Endothelial cell of umbilical vein (primary cell): ENCODE results near the gene SRP14. TPM values are rescaled to one million over a fixed set of nuclear protein-coding genes. Genes with fewer than 3 reads are reported as not detected.

Source experiments
- BruUV-seq: library from RNA; stranded (reverse); fragments of 400-500 nt; replicated peaks from 2 replicates; lab custom pipeline; 2021; lab: Mats Ljungman, UMichigan
- CTCF ChIA-PET: fragments of 300-600, 350-600 bp; sonication (Branson Sonifier 250); formaldehyde crosslinking; loops from one replicate; lab custom pipeline; 2021; ENCODE audit warnings: antibody characterized with exemption, inconsistent platforms; lab: Charles Lee
- POLR2A ChIA-PET: fragments of 300-600, 350-600 bp; sonication (Branson Sonifier 250); formaldehyde crosslinking; loops from one replicate; lab custom pipeline; 2021; ENCODE audit warnings: antibody characterized with exemption, inconsistent platforms; lab: Charles Lee
- DNase-seq: peaks from one replicate; pipeline ENCODE4 v3.0.0-alpha.2; 2011; ENCODE audit warnings: low read depth, low spot score
- FAIRE-seq: peaks from 2 replicates; lab custom pipeline; 2011; peaks lifted over from hg19 to GRCh38; lab: Jason Lieb, UNC
- H2AFZ ChIP-seq: 2 replicates; pipeline ENCODE4 v1.6.0; 2012; ENCODE audit warnings: low read depth, low read length, control low read depth, inconsistent platforms
- H3K27ac ChIP-seq: 2 replicates; pipeline ENCODE4 v1.5.1; 2011; ENCODE audit warnings: low read depth, mild to moderate bottlenecking, control low read depth, low read length, moderate library complexity; ENCODE audit not compliant: insufficient read depth
- H3K27me3 ChIP-seq, 2 experiments: 2 replicates each; pipeline versions ENCODE4 v1.6.0 to v1.6.1; 2011; ENCODE audit warnings: low read length in 2 of 2, mixed read lengths in 1 of 2; ENCODE audit not compliant: control insufficient read depth in 2 of 2, insufficient read depth in 2 of 2
- H3K36me3 ChIP-seq, 2 experiments: 2 replicates in 1 of 2; 3 replicates in 1 of 2; pipeline ENCODE4 v1.5.1; 2011; ENCODE audit warnings: low read length in 2 of 2, mild to moderate bottlenecking in 1 of 2, moderate library complexity in 1 of 2; ENCODE audit not compliant: control insufficient read depth in 2 of 2, insufficient read depth in 2 of 2; ENCODE audit errors: extremely low read depth in 1 of 2
- H3K4me1 ChIP-seq: 3 replicates; pipeline ENCODE4 v1.5.1; 2011; ENCODE audit warnings: mild to moderate bottlenecking, low read length; ENCODE audit not compliant: control insufficient read depth, insufficient read depth; ENCODE audit errors: extremely low read depth
- H3K4me2 ChIP-seq: 2 replicates; pipeline ENCODE4 v1.6.1; 2011; ENCODE audit warnings: low read length, control low read depth, mixed read lengths; ENCODE audit not compliant: insufficient read depth
- H3K4me3 ChIP-seq, 3 experiments: fragments of 200-600 bp in 1 of 3; sonication (generic), shearing (Covaris generic) in 1 of 3; replicated peaks in 1 of 3; 2 replicates each; pipeline ENCODE4 v1.5.1; 2011 to 2016; ENCODE audit warnings: control low read depth in 3 of 3, low read length in 3 of 3, mild to moderate bottlenecking in 2 of 3, inconsistent platforms in 1 of 3, low read depth in 1 of 3, moderate library complexity in 1 of 3; ENCODE audit not compliant: insufficient read depth in 1 of 3
- H3K79me2 ChIP-seq: 2 replicates; pipeline ENCODE4 v1.6.0; 2012; ENCODE audit warnings: low read length, inconsistent platforms; ENCODE audit not compliant: control insufficient read depth, insufficient read depth
- H3K9ac ChIP-seq: replicated peaks from 2 replicates; pipeline ENCODE3; 2011; ENCODE audit warnings: low read length, control low read depth; ENCODE audit not compliant: insufficient read depth; ENCODE audit errors: extremely low read depth
- H3K9me1 ChIP-seq: replicated peaks from 3 replicates; pipeline ENCODE4 v1.6.0; 2011; ENCODE audit warnings: mild to moderate bottlenecking, low read length; ENCODE audit not compliant: control insufficient read depth, insufficient read depth; ENCODE audit errors: extremely low read depth
- H3K9me3 ChIP-seq: replicated peaks from 2 replicates; pipeline ENCODE4 v1.5.1; 2012; ENCODE audit warnings: low read length, inconsistent platforms; ENCODE audit not compliant: control insufficient read depth, insufficient read depth
- H4K20me1 ChIP-seq: replicated peaks from 2 replicates; pipeline ENCODE3; 2011; ENCODE audit warnings: mild to moderate bottlenecking, low read length; ENCODE audit not compliant: control insufficient read depth, insufficient read depth; ENCODE audit errors: extremely low read depth
- CTCF ChIP-seq, 2 donors: IDR thresholded peaks; 1 replicate in 1 of 2; 2 replicates in 1 of 2; pipeline ENCODE4 v1.5.1; 2011; ENCODE audit warnings: low read length in 2 of 2, mild to moderate bottlenecking in 2 of 2, moderate library complexity in 2 of 2, control low read depth in 1 of 2, inconsistent platforms in 1 of 2, low read depth in 1 of 2; ENCODE audit not compliant: insufficient read depth in 1 of 2; ENCODE audit errors: extremely low read depth in 1 of 2
- EZH2 ChIP-seq: IDR thresholded peaks from 2 replicates; pipeline ENCODE4 v1.6.1; 2012; ENCODE audit warnings: borderline replicate concordance, low read depth, mild to moderate bottlenecking, moderate library complexity, low read length, inconsistent platforms; ENCODE audit not compliant: severe bottlenecking
- FOS ChIP-seq: IDR thresholded peaks from 2 replicates; pipeline ENCODE4 v1.6.1; 2011; ENCODE audit warnings: mild to moderate bottlenecking, low read length, moderate library complexity, borderline replicate concordance; ENCODE audit not compliant: insufficient read depth
- GATA2 ChIP-seq: IDR thresholded peaks from 2 replicates; pipeline ENCODE4 v1.7.0; 2011; ENCODE audit warnings: low read depth, mild to moderate bottlenecking, moderate library complexity, mixed read lengths, low read length; ENCODE audit not compliant: insufficient read length, insufficient read depth
- JUN ChIP-seq: IDR thresholded peaks from 2 replicates; pipeline ENCODE4 v1.6.1; 2011; ENCODE audit warnings: borderline replicate concordance, low read depth; ENCODE audit not compliant: insufficient read length, insufficient read depth
- MAX ChIP-seq: IDR thresholded peaks from 2 replicates; pipeline ENCODE4 v1.6.1; 2011; ENCODE audit not compliant: insufficient read depth, insufficient read length
- MYC ChIP-seq: IDR thresholded peaks from one replicate; pipeline ENCODE4 v1.6.1; 2011; ENCODE audit warnings: mild to moderate bottlenecking, low read depth, low read length
- POLR2A ChIP-seq: IDR thresholded peaks from 2 replicates; pipeline ENCODE4 v1.6.1; 2012; ENCODE audit warnings: low read depth, mild to moderate bottlenecking, control low read depth, low read length
- POLR2AphosphoS5 ChIP-seq: IDR thresholded peaks from 2 replicates; pipeline ENCODE4 v1.6.1; 2012; ENCODE audit warnings: low read depth, mild to moderate bottlenecking, control low read depth, low read length, moderate library complexity; ENCODE audit not compliant: insufficient read depth
- dilution Hi-C: fragments of 300-500 bp; cut with MboI; formaldehyde crosslinking; loops from one replicate; pipeline ENCODE4 v1.15.0; 2019; ENCODE audit warnings: low sequenced_read_pairs; ENCODE audit not compliant: extremely low pct_ligation_motif_present
- intact Hi-C: fragments of 100-400 bp; cut with micrococcal nuclease; formaldehyde crosslinking; loops from one replicate; pipeline ENCODE4 v1.10.0; 2022
- polyA plus RNA-seq, 4 experiments: library from polyadenylated mRNA; depleted of rRNA in 3 of 4; stranded (reverse) in 3 of 4; unstranded in 1 of 4; fragments of >200 nt; gene quantifications; 2 replicates each; pipeline versions ENCODE4 v1.2.1 to v1.2.3, GENCODE V29; 2011 to 2012; ENCODE audit warnings: missing spikeins in 1 of 4
- total RNA-seq: library from RNA; stranded (reverse); gene quantifications from 2 replicates; pipeline ENCODE4 v1.2.3, GENCODE V29; 2021

Gene SRP14
- total and polyA plus RNA-seq, 2 donors (not counting 3 experiments of a cell fraction or from before 2014, with no cell fraction given): 220 to 330 TPM

- H3K27me3 ChIP-seq: no peaks in the 10 kb centered on the region
- H2AFZ ChIP-seq: no peak overlapping the region
- no peaks in the 10 kb centered on the region for H3K9me3 ChIP-seq
- no peak overlapping the region for H3K9ac ChIP-seq
- ChIA-PET POLR2A (interaction anchor here (0.7 kb wide), 1 partner anchor 490 kb away, joined by 3 read pairs; no protein-coding TSS in a partner anchor), CTCF (interaction anchor here (0.7 to 1.5 kb wide), 3 partner anchors 29 to 147 kb away, joined by 3 to 5 read pairs (median 3); no protein-coding TSS in a partner anchor)
- H3K27ac ChIP-seq: no peak overlapping the region
- no peak overlapping the region for H3K4me2 ChIP-seq
- intact Hi-C loops (no loop called here), dilution Hi-C loops (no loop called here)
- no peaks in the 10 kb centered on the region for H4K20me1 ChIP-seq
- TF ChIP-seq GATA2: no peak
- no peak for TF ChIP-seq MYC
- TF ChIP-seq POLR2AphosphoS5: no peak
- TF ChIP-seq FOS: no peak
- TF ChIP-seq CTCF (IDR thresholded peaks at IDR 0.05; ENCODE audit: extremely low read depth in 1 of 2, insufficient read depth in 1 of 2, low read depth in 1 of 2, low read length in 2 of 2): no peak
- TF ChIP-seq MAX: no peak
- TF ChIP-seq JUN: no peak
- TF ChIP-seq EZH2: no peak
- TF ChIP-seq POLR2A: no peak
- no peaks in the 10 kb centered on the region for H3K79me2 ChIP-seq
- H3K9me1 ChIP-seq: no peaks in the 10 kb centered on the region
- no peaks in the 10 kb centered on the region for H3K36me3 ChIP-seq
- no TSS peak for BruUV-seq
- no peak overlapping the region for H3K4me3 ChIP-seq
- H3K4me1 ChIP-seq: peaks cover 15% of the 10 kb centered on the region
- no peak for DNase-seq
- FAIRE-seq: no peak
These were observed 31.2 kb upstream of the SRP14 start for GRCh38 chr15:40070166-40070557.
